ENCODE data around the gene CALD1.

Gene CALD1

GRCh38 chr7:134778941-134779740 lies at the start of gene CALD1:
Gene CALD1 (plus strand): TSS chr7:134779634. CDS start chr7:134867734, 88,100 bp downstream.
- DNase-seq (ENCODE audit: low read depth): no peak

- no peak for DNase-seq (ENCODE audit: low read depth)
Measured at GRCh38 chr7:134729895-134730294, 49.5 kb upstream of the CALD1 start.

- no peak for DNase-seq (ENCODE audit: low read depth)
Measured at GRCh38 chr7:134730411-134730829, 49.0 kb upstream of the CALD1 start.

GRCh38 chr7:134731616-134732015 lies 47.8 kb upstream of the CALD1 start:
- DNase-seq (ENCODE audit: low read depth): no peak

GRCh38 chr7:134732728-134733127 lies 46.7 kb upstream of the CALD1 start:
- no peak for DNase-seq (ENCODE audit: low read depth)

- no peak for DNase-seq (ENCODE audit: low read depth)
Measured at GRCh38 chr7:134736381-134736780, 43.1 kb upstream of the CALD1 start.

- no peak for DNase-seq (ENCODE audit: low read depth)
Measured at GRCh38 chr7:134737566-134738345, 41.7 kb upstream of the CALD1 start.

- DNase-seq (ENCODE audit: low read depth): no peak
Measured at GRCh38 chr7:134739362-134739761, 40.1 kb upstream of the CALD1 start.

- DNase-seq (ENCODE audit: low read depth): no peak
Measured at GRCh38 chr7:134740376-134740775, 39.1 kb upstream of the CALD1 start.

- DNase-seq (ENCODE audit: low read depth): no peak
Measured at GRCh38 chr7:134741907-134742635, 37.4 kb upstream of the CALD1 start.

- DNase-seq (ENCODE audit: low read depth): no peak
Measured at GRCh38 chr7:134742688-134743350, 36.6 kb upstream of the CALD1 start.

- no peak for DNase-seq (ENCODE audit: low read depth)
Measured at GRCh38 chr7:134744569-134744968, 34.9 kb upstream of the CALD1 start.

GRCh38 chr7:134747326-134747725 lies 32.1 kb upstream of the CALD1 start:
- no peak for DNase-seq (ENCODE audit: low read depth)

- peak; percentile 65 for DNase-seq (ENCODE audit: low read depth)
Measured at GRCh38 chr7:134750083-134751062, 29.1 kb upstream of the CALD1 start.

GRCh38 chr7:134752006-134752760 lies 27.3 kb upstream of the CALD1 start:
- DNase-seq (ENCODE audit: low read depth): no peak

- DNase-seq (ENCODE audit: low read depth): peak; percentile 26
Measured at GRCh38 chr7:134755422-134756022, 23.9 kb upstream of the CALD1 start.

- DNase-seq (ENCODE audit: low read depth): no peak
Measured at GRCh38 chr7:134757938-134758337, 21.5 kb upstream of the CALD1 start.

- DNase-seq (ENCODE audit: low read depth): no peak
Measured at GRCh38 chr7:134758981-134759380, 20.5 kb upstream of the CALD1 start.

- no peak for DNase-seq (ENCODE audit: low read depth)
Measured at GRCh38 chr7:134761266-134761665, 18.2 kb upstream of the CALD1 start.

GRCh38 chr7:134763960-134764359 lies 15.5 kb upstream of the CALD1 start:
- no peak for DNase-seq (ENCODE audit: low read depth)

All from activated T-cell treated with anti-CD3 and anti-CD28 coated beads for 1 hour (primary cell).